H9 (cell line): ENCODE data around the gene BTBD8. TPM values are rescaled to one million over a fixed set of nuclear protein-coding genes. Genes with fewer than 3 reads are reported as not detected.

Experiments
- DNase-seq: peaks from one replicate; pipeline ENCODE4 v3.0.0-alpha.2; 2017
- H2AFZ ChIP-seq: one replicate; pipeline ENCODE4 v1.6.1; 2013; ENCODE audit warnings: mild to moderate bottlenecking, low read length, control low read depth, moderate library complexity
- H2AK5ac ChIP-seq: 2 replicates; pipeline ENCODE4 v1.6.1; 2013; ENCODE audit warnings: low read length, control low read depth, mixed read lengths; ENCODE audit not compliant: insufficient read length
- H2BK120ac ChIP-seq: one replicate; pipeline ENCODE4 v1.6.1; 2013; ENCODE audit warnings: low read depth, mild to moderate bottlenecking, low read length, control low read depth, inconsistent platforms; ENCODE audit not compliant: poor library complexity, severe bottlenecking
- H2BK12ac ChIP-seq: 2 replicates; pipeline ENCODE4 v1.6.1; 2013; ENCODE audit warnings: low read length, control low read depth, mixed read lengths, low read depth; ENCODE audit not compliant: insufficient read length
- H2BK15ac ChIP-seq: 2 replicates; pipeline ENCODE4 v1.6.1; 2013; ENCODE audit warnings: low read depth, low read length, control low read depth
- H2BK20ac ChIP-seq: one replicate; pipeline ENCODE4 v1.6.1; 2013; ENCODE audit warnings: low read depth, mild to moderate bottlenecking, low read length, control low read depth, inconsistent platforms; ENCODE audit not compliant: poor library complexity, severe bottlenecking
- H2BK5ac ChIP-seq: 2 replicates; pipeline ENCODE4 v1.6.1; 2013; ENCODE audit warnings: low read length, control low read depth, mixed read lengths; ENCODE audit not compliant: insufficient read length
- H3K14ac ChIP-seq: 2 replicates; pipeline ENCODE4 v1.6.1; 2013; ENCODE audit warnings: low read length, control low read depth; ENCODE audit not compliant: insufficient read depth
- H3K18ac ChIP-seq: 2 replicates; pipeline ENCODE4 v1.6.1; 2013; ENCODE audit warnings: low read depth, mild to moderate bottlenecking, mixed read lengths, low read length, control low read depth; ENCODE audit not compliant: insufficient read length
- H3K23ac ChIP-seq: 2 replicates; pipeline ENCODE4 v1.6.1; 2013; ENCODE audit warnings: low read length, control low read depth, mixed read lengths, low read depth; ENCODE audit not compliant: insufficient read length
- H3K23me2 ChIP-seq: 2 replicates; pipeline ENCODE4 v1.6.1; 2013; ENCODE audit warnings: low read depth, mild to moderate bottlenecking, mixed read lengths, low read length, control low read depth; ENCODE audit not compliant: insufficient read length, poor library complexity, severe bottlenecking
- H3K27ac ChIP-seq: 2 replicates; pipeline ENCODE4 v1.5.1; 2013; ENCODE audit warnings: low read length, control low read depth, mixed read lengths, low read depth; ENCODE audit not compliant: insufficient read length
- H3K27me3 ChIP-seq: 2 replicates; pipeline ENCODE4 v1.6.1; 2013; ENCODE audit warnings: low read length, control low read depth, inconsistent platforms; ENCODE audit not compliant: insufficient read depth
- H3K4ac ChIP-seq: 2 replicates; pipeline ENCODE4 v1.6.1; 2013; ENCODE audit warnings: low read depth, mild to moderate bottlenecking, control low read depth, inconsistent platforms, low read length, moderate library complexity
- H3K4me1 ChIP-seq: 2 replicates; pipeline ENCODE4 v1.6.1; 2013; ENCODE audit warnings: low read length, control low read depth, inconsistent platforms; ENCODE audit not compliant: insufficient read depth
- H3K4me2 ChIP-seq: 2 replicates; pipeline ENCODE4 v1.6.1; 2013; ENCODE audit warnings: low read length, control low read depth, mixed read lengths; ENCODE audit not compliant: insufficient read length, insufficient read depth
- H3K56ac ChIP-seq: 2 replicates; pipeline ENCODE4 v1.6.1; 2013; ENCODE audit warnings: low read depth, mild to moderate bottlenecking, mixed read lengths, low read length, control low read depth; ENCODE audit not compliant: insufficient read length
- H3K79me1 ChIP-seq: 2 replicates; pipeline ENCODE4 v1.6.1; 2013; ENCODE audit warnings: low read depth, mild to moderate bottlenecking, moderate library complexity, low read length, control low read depth, inconsistent platforms; ENCODE audit not compliant: insufficient read depth, poor library complexity, severe bottlenecking
- H3K79me2 ChIP-seq: 2 replicates; pipeline ENCODE4 v1.6.1; 2013; ENCODE audit warnings: low read length, control low read depth, inconsistent platforms; ENCODE audit not compliant: insufficient read depth
- H3K9ac ChIP-seq: 2 replicates; pipeline ENCODE4 v1.6.1; 2013; ENCODE audit warnings: low read length, control low read depth, mixed read lengths; ENCODE audit not compliant: insufficient read length; ENCODE audit errors: extremely low read depth
- H3K9me3 ChIP-seq: one replicate; pipeline ENCODE4 v1.6.1; 2013; ENCODE audit warnings: low read depth, low read length, inconsistent platforms; ENCODE audit not compliant: control insufficient read depth
- H3T11ph ChIP-seq: one replicate; pipeline ENCODE4 v1.6.1; 2013; ENCODE audit warnings: mild to moderate bottlenecking, low read length, control low read depth, inconsistent platforms
- H4K20me1 ChIP-seq: one replicate; pipeline ENCODE4 v1.6.1; 2013; ENCODE audit not compliant: control insufficient read depth, insufficient read length, insufficient read depth
- H4K5ac ChIP-seq: 2 replicates; pipeline ENCODE4 v1.6.1; 2013; ENCODE audit warnings: low read depth, mild to moderate bottlenecking, mixed read lengths, low read length, control low read depth; ENCODE audit not compliant: insufficient read length
- H4K8ac ChIP-seq: replicated peaks from 2 replicates; pipeline ENCODE4 v1.6.1; 2013; ENCODE audit warnings: low read length, control low read depth, mixed read lengths, low read depth; ENCODE audit not compliant: insufficient read length
- H4K91ac ChIP-seq: 2 replicates; pipeline ENCODE4 v1.6.1; 2013; ENCODE audit warnings: low read depth, mild to moderate bottlenecking, moderate library complexity, mixed read lengths, low read length, control low read depth; ENCODE audit not compliant: insufficient read length
- H3K27ac Mint-ChIP-seq, 3 experiments: 2 replicates in 2 of 3; 3 replicates in 1 of 3; pipeline ENCODE4 v1.8.0; 2020 to 2021; ENCODE audit warnings: mixed read lengths in 3 of 3, mild to moderate bottlenecking in 1 of 3, moderate library complexity in 1 of 3
- H3K27me3 Mint-ChIP-seq: 2 replicates; pipeline ENCODE4 v1.8.0; 2021; ENCODE audit warnings: low read depth, mild to moderate bottlenecking, moderate library complexity, mixed read lengths
- H3K36me3 Mint-ChIP-seq, 3 experiments: 2 replicates in 2 of 3; 3 replicates in 1 of 3; pipeline ENCODE4 v1.8.0; 2020 to 2021; ENCODE audit warnings: low read depth in 3 of 3, mixed read lengths in 3 of 3; ENCODE audit not compliant: insufficient read depth in 1 of 3
- H3K4me1 Mint-ChIP-seq, 2 experiments: 2 replicates each; pipeline ENCODE4 v1.8.0; 2020; ENCODE audit warnings: mixed read lengths in 2 of 2
- H3K4me3 Mint-ChIP-seq, 2 experiments: 2 replicates in 1 of 2; 3 replicates in 1 of 2; pipeline ENCODE4 v1.8.0; 2020 to 2021; ENCODE audit warnings: mild to moderate bottlenecking in 2 of 2, mixed read lengths in 2 of 2, moderate library complexity in 1 of 2
- H3K9me3 Mint-ChIP-seq, 2 experiments: 2 replicates in 1 of 2; 3 replicates in 1 of 2; pipeline ENCODE4 v1.8.0; 2020; ENCODE audit warnings: mild to moderate bottlenecking in 2 of 2, mixed read lengths in 2 of 2, moderate library complexity in 1 of 2
- WGBS: extraction: QIAGEN DNeasy Blood & Tissue Kit; methylation state at CpG from one replicate; pipeline ENCODE4 v1.1.7; 2013; ENCODE audit warnings: missing lambda C conversion rate, low lambda C conversion rate, mixed read lengths; ENCODE audit not compliant: insufficient read length; ENCODE audit errors: extremely low coverage; 5-methylcytosine and 5-hydroxymethylcytosine counted together
- total RNA-seq: library from RNA; stranded (reverse); gene quantifications from 2 replicates; pipeline ENCODE4 v1.2.1, GENCODE V29; 2021
- TF ChIP-seq, protein P1 (sequence below): fragments of 200-600 bp; sonication (generic); conservative IDR thresholded peaks from 3 replicates; pipeline ENCODE4 v1.8.0; 2021; ENCODE audit warnings: antibody characterized with exemption, mild to moderate bottlenecking

Gene BTBD8
- total RNA-seq, 1 experiment from 2014 or later, result 1.4 TPM

DNA sequence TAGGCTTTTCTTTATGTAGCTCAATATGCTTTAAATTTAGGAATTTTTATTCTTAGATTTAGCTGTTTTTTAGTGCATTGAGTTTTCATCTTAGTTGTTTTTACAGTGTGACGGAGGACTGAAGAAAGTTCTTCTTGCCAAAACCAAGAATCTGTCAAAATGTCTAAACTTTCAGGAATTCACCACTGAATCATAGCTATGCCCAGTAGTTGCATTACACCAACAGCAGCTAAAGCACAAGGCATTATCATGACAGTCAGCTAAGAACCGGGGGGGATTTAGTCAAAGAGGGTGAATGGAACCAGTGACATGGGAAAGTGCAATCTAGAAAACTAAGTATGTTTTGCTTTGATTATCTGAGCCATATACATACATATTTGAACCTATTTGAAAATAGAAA lies 131.0 kb downstream of the BTBD8 start:
- Histone ChIP-seq H3K18ac (no peak overlapping the region), H2BK20ac (no peak overlapping the region), H3K9ac (no peak overlapping the region), H3K56ac (no peak overlapping the region), H3K27ac (no peak overlapping the region), H4K8ac (no peak overlapping the region), H3K4ac (no peak overlapping the region), H3K23me2 (no peaks in the 10 kb centered on the region), H3K79me2 (no peaks in the 10 kb centered on the region), H3K4me2 (no peak overlapping the region), H3K23ac (no peak overlapping the region), H3K4me1 (no peaks in the 10 kb centered on the region), H2AFZ (no peak overlapping the region), H3K79me1 (no peaks in the 10 kb centered on the region), H3K9me3 (no peaks in the 10 kb centered on the region), H2BK12ac (no peak overlapping the region), H3T11ph (no peak overlapping the region), H2BK15ac (no peak overlapping the region), H4K91ac (no peak overlapping the region), H4K5ac (no peak overlapping the region), H2AK5ac (no peak overlapping the region), H2BK5ac (no peak overlapping the region), H3K27me3 (no peaks in the 10 kb centered on the region), H3K14ac (no peak overlapping the region), H4K20me1 (no peaks in the 10 kb centered on the region), H2BK120ac (no peak overlapping the region)
- peaks cover 0 to 2% of the 10 kb centered on the region in 2 experiments; a peak in 1 of 5 replicates for H3K9me3 Mint-ChIP-seq
- H3K4me3 Mint-ChIP-seq, result no peak overlapping the region
- no peaks in the 10 kb centered on the region for H3K36me3 Mint-ChIP-seq
- TF ChIP-seq, protein P1, sequence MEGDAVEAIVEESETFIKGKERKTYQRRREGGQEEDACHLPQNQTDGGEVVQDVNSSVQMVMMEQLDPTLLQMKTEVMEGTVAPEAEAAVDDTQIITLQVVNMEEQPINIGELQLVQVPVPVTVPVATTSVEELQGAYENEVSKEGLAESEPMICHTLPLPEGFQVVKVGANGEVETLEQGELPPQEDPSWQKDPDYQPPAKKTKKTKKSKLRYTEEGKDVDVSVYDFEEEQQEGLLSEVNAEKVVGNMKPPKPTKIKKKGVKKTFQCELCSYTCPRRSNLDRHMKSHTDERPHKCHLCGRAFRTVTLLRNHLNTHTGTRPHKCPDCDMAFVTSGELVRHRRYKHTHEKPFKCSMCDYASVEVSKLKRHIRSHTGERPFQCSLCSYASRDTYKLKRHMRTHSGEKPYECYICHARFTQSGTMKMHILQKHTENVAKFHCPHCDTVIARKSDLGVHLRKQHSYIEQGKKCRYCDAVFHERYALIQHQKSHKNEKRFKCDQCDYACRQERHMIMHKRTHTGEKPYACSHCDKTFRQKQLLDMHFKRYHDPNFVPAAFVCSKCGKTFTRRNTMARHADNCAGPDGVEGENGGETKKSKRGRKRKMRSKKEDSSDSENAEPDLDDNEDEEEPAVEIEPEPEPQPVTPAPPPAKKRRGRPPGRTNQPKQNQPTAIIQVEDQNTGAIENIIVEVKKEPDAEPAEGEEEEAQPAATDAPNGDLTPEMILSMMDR, result no peak
- peaks cover 0 to 2% of the 10 kb centered on the region in 2 experiments; a peak in 1 of 4 replicates for H3K4me1 Mint-ChIP-seq
- DNase-seq, result no peak
- no CpG with 5 or more reads among the region's 2 CpGs for WGBS
- no peaks in the 10 kb centered on the region; the same call in 1 of the 2 replicates for H3K27me3 Mint-ChIP-seq
- no peak overlapping the region for H3K27ac Mint-ChIP-seq
